Neural cell (in vitro differentiated cells): ENCODE results near the gene SGPP2. TPM values are rescaled to one million over a fixed set of nuclear protein-coding genes. Genes with fewer than 3 reads are reported as not detected.
"Not testable (repeated sequence)": the region's sequence is repeated elsewhere in the genome, so short reads cannot be mapped to it uniquely, and the experiment has no call there.

ENCODE experiments used
- H2AFZ ChIP-seq: fragments of 200-600, 300-800 bp; sonication (generic), shearing (Covaris generic); 2 replicates; pipeline ENCODE4 v1.6.0; 2014; ENCODE audit warnings: low read depth, mild to moderate bottlenecking, antibody characterized with exemption, low read length, moderate library complexity
- H3F3A ChIP-seq: fragments of 200-600 bp; shearing (Covaris generic); 2 replicates; pipeline ENCODE4 v1.6.1; 2016; ENCODE audit warnings: mild to moderate bottlenecking, moderate library complexity, mixed read lengths, antibody characterized with exemption, low read length; ENCODE audit not compliant: insufficient read depth, poor library complexity, severe bottlenecking
- H3K27ac ChIP-seq: fragments of 200-600, 300-800 bp; sonication (generic), shearing (Covaris generic); 2 replicates; pipeline ENCODE4 v1.5.1; 2014; ENCODE audit warnings: mild to moderate bottlenecking, low read length, moderate library complexity
- H3K27me3 ChIP-seq: fragments of 300-800, 200-600 bp; sonication (generic), shearing (Covaris generic); 2 replicates; pipeline ENCODE4 v1.6.0; 2014; ENCODE audit warnings: mild to moderate bottlenecking, low read depth, low read length, moderate library complexity; ENCODE audit not compliant: insufficient read depth
- H3K36me3 ChIP-seq: fragments of 300-800, 200-600 bp; sonication (generic), shearing (Covaris generic); 2 replicates; pipeline ENCODE4 v1.5.1; 2014; ENCODE audit warnings: mild to moderate bottlenecking, antibody characterized with exemption, low read length, moderate library complexity; ENCODE audit not compliant: insufficient read depth
- H3K4me2 ChIP-seq: fragments of 300-800, 200-600 bp; sonication (generic), shearing (Covaris generic); 2 replicates; pipeline ENCODE4 v1.6.0; 2014; ENCODE audit warnings: mild to moderate bottlenecking, low read length
- H3K4me3 ChIP-seq: fragments of 300-800, 200-600 bp; sonication (generic), shearing (Covaris generic); 2 replicates; pipeline ENCODE4 v1.5.1; 2014; ENCODE audit warnings: mild to moderate bottlenecking, low read length, moderate library complexity
- H3K79me2 ChIP-seq: fragments of 200-600 bp; shearing (Covaris generic); replicated peaks from 2 replicates; pipeline ENCODE4 v1.6.0; 2014; ENCODE audit warnings: mild to moderate bottlenecking, low read length, moderate library complexity; ENCODE audit not compliant: insufficient read depth
- H3K9ac ChIP-seq: fragments of 300-800, 200-600 bp; sonication (generic), shearing (Covaris generic); 2 replicates; pipeline ENCODE4 v1.6.1; 2016; ENCODE audit warnings: mild to moderate bottlenecking, low read length, mixed read lengths
- H3K9me2 ChIP-seq: fragments of 200-600 bp; shearing (Covaris generic); 2 replicates; pipeline ENCODE4 v1.6.1; 2016; ENCODE audit warnings: mild to moderate bottlenecking, low read length, mixed read lengths; ENCODE audit not compliant: insufficient read depth
- H3K9me3 ChIP-seq: fragments of 200-600, 300-800 bp; sonication (generic), shearing (Covaris generic); 2 replicates; pipeline ENCODE4 v1.6.1; 2016; ENCODE audit warnings: mild to moderate bottlenecking, mixed run types, low read length, moderate library complexity, mixed read lengths
- H4K20me1 ChIP-seq: fragments of 200-600 bp; shearing (Covaris generic); 2 replicates; pipeline ENCODE4 v1.6.1; 2016; ENCODE audit warnings: mild to moderate bottlenecking, mixed run types; ENCODE audit not compliant: insufficient read depth
- EP300 ChIP-seq: fragments of 450-650 bp; conservative IDR thresholded peaks from 2 replicates; pipeline ENCODE4 v1.6.1; 2014; ENCODE audit warnings: antibody characterized with exemption, mild to moderate bottlenecking, moderate library complexity; ENCODE audit not compliant: poor library complexity, severe bottlenecking
- EZH2 ChIP-seq: fragments of 200-600, 300-800 bp; shearing (Covaris generic), sonication (generic); IDR thresholded peaks from 2 replicates; pipeline ENCODE4 v1.6.1; 2014; ENCODE audit warnings: antibody characterized with exemption, low read length, borderline replicate concordance, mild to moderate bottlenecking; ENCODE audit not compliant: insufficient read depth, poor library complexity, severe bottlenecking
- MXI1 ChIP-seq: fragments of 450-650 bp; conservative IDR thresholded peaks from 2 replicates; pipeline ENCODE4 v1.6.1; 2014; ENCODE audit warnings: antibody characterized with exemption, mild to moderate bottlenecking; ENCODE audit not compliant: poor library complexity, severe bottlenecking
- POLR2AphosphoS5 ChIP-seq: IDR thresholded peaks from 2 replicates; pipeline ENCODE4 v1.6.1; 2012
- RAD21 ChIP-seq: fragments of 450-650 bp; conservative IDR thresholded peaks from 2 replicates; pipeline ENCODE4 v1.6.1; 2014; ENCODE audit warnings: antibody characterized with exemption, mild to moderate bottlenecking, moderate library complexity
- REST ChIP-seq: IDR thresholded peaks from 2 replicates; pipeline ENCODE4 v1.6.1; 2012; ENCODE audit warnings: borderline replicate concordance
- SMC3 ChIP-seq: fragments of 450-650 bp; conservative IDR thresholded peaks from 2 replicates; pipeline ENCODE4 v1.6.1; 2014; ENCODE audit warnings: antibody characterized with exemption, mild to moderate bottlenecking, moderate library complexity; ENCODE audit not compliant: poor library complexity
- TAF1 ChIP-seq: IDR thresholded peaks from 2 replicates; pipeline ENCODE4 v1.6.1; 2012; ENCODE audit warnings: low read depth
- polyA plus RNA-seq: library from polyadenylated mRNA; depleted of rRNA; stranded (reverse); fragments of >200 nt; gene quantifications from 2 replicates; pipeline ENCODE4 v1.2.3, GENCODE V29; 2014
- TF ChIP-seq, protein P1 (sequence below): fragments of 450-650 bp; IDR thresholded peaks from 2 replicates; pipeline ENCODE4 v1.5.1; 2014; ENCODE audit warnings: antibody characterized with exemption, mild to moderate bottlenecking, moderate library complexity; ENCODE audit not compliant: poor library complexity, severe bottlenecking

The SGPP2 gene
- polyA plus RNA-seq, 1 donor from 2014 or later, result 0.38 TPM

DNA sequence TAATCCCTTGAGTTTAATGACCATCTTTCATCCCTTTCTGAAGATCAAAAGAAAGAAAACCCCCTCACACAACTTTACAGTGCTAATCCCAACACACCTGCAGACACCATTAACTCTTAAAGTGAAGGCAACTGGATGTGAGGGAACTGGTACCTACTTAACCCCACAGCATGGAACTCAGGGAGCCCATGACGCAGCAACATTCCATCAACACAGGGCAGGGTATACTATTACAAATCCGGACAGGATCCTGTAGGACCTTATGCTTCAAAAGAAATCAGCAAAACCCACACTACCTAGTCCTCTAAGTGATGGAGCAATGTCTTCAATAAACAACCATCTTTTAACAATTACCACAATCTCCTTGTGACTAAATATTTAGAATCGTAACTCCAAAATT is 153.0 kb downstream of the SGPP2 start:
- Histone ChIP-seq H2AFZ (no peak overlapping the region), H3K79me2 (no peaks in the 10 kb centered on the region), H3K9ac (no peak overlapping the region), H3K36me3 (no peaks in the 10 kb centered on the region), H3K4me2 (no peak overlapping the region), H3K9me3 (no peaks in the 10 kb centered on the region), H3K4me3 (no peak overlapping the region), H4K20me1 (no peaks in the 10 kb centered on the region), H3K27ac (no peak overlapping the region), H3K27me3 (no peaks in the 10 kb centered on the region), H3F3A (no peaks in the 10 kb centered on the region), H3K9me2 (no peaks in the 10 kb centered on the region)
- TF ChIP-seq, protein P1, sequence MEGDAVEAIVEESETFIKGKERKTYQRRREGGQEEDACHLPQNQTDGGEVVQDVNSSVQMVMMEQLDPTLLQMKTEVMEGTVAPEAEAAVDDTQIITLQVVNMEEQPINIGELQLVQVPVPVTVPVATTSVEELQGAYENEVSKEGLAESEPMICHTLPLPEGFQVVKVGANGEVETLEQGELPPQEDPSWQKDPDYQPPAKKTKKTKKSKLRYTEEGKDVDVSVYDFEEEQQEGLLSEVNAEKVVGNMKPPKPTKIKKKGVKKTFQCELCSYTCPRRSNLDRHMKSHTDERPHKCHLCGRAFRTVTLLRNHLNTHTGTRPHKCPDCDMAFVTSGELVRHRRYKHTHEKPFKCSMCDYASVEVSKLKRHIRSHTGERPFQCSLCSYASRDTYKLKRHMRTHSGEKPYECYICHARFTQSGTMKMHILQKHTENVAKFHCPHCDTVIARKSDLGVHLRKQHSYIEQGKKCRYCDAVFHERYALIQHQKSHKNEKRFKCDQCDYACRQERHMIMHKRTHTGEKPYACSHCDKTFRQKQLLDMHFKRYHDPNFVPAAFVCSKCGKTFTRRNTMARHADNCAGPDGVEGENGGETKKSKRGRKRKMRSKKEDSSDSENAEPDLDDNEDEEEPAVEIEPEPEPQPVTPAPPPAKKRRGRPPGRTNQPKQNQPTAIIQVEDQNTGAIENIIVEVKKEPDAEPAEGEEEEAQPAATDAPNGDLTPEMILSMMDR, result no peak
- no peak for TF ChIP-seq MXI1
- TF ChIP-seq SMC3, result no peak
- TF ChIP-seq TAF1, result no peak
- no peak for TF ChIP-seq POLR2AphosphoS5

- no peaks in the 10 kb centered on the region for H3K9me2 ChIP-seq
- H2AFZ ChIP-seq, result no peak overlapping the region
- H3K27me3 ChIP-seq, result no peaks in the 10 kb centered on the region
- H3K27ac ChIP-seq, result no peak overlapping the region
- TF ChIP-seq, protein P1, result no peak
- TF ChIP-seq EP300, result no peak
- TF ChIP-seq SMC3, result no peak
- no peak for TF ChIP-seq RAD21
- TF ChIP-seq TAF1, result no peak
- no peak for TF ChIP-seq EZH2
- TF ChIP-seq POLR2AphosphoS5, result no peak
- no peak for TF ChIP-seq MXI1
- no peak for TF ChIP-seq REST
- no peaks in the 10 kb centered on the region for H3K9me3 ChIP-seq
- H3K4me3 ChIP-seq, result no peak overlapping the region
- H4K20me1 ChIP-seq, result no peaks in the 10 kb centered on the region
- H3K9ac ChIP-seq, result no peak overlapping the region
- no peaks in the 10 kb centered on the region for H3K36me3 ChIP-seq
- no peaks in the 10 kb centered on the region for H3F3A ChIP-seq
- no peaks in the 10 kb centered on the region for H3K79me2 ChIP-seq
- no peak overlapping the region for H3K4me2 ChIP-seq
Measured at GRCh38 chr2:222582928-222583327, 158.6 kb downstream of the SGPP2 start.

DNA sequence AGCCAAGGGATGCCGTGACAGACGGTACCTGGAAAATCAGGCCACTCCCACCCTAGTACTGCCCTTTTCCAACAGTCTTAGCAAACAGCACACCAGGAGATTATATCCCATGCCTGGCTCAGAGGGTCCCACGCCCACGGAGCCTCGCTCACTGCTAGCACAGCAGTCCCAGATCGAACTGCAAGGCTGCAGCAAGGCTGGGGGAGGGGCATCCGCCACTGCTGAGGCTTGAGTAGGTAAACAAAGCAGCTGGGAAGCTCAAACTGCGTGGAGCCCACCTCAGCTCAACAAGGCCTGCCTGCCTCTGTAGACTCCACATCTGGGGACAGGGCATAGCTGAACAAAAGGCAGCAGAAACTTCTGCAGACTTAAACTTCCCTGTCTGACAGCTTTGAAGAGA is 160.2 kb downstream of the SGPP2 start:
- not testable (repeated sequence) for H3K9me3 ChIP-seq, H3K27me3 ChIP-seq, H4K20me1 ChIP-seq, H3K4me3 ChIP-seq, H3K27ac ChIP-seq, H3K79me2 ChIP-seq, H3K36me3 ChIP-seq, H3K4me2 ChIP-seq, H3K9ac ChIP-seq, H3F3A ChIP-seq, H2AFZ ChIP-seq, H3K9me2 ChIP-seq
